CD4-positive, alpha-beta T cell (primary cell): ENCODE results near the gene BANP. TPM values are rescaled to one million over a fixed set of nuclear protein-coding genes. Genes with fewer than 3 reads are reported as not detected.

Experiments
- ATAC-seq: fragments of 200-7000 bp; cut with Tn5 transposase; one replicate; pipeline ENCODE4 v1.10.0; 2022; ENCODE audit warnings: mild to moderate bottlenecking; ENCODE audit not compliant: poor library complexity
- CTCF ChIA-PET: fragments of 350-600 bp; sonication (Branson Sonifier 250); formaldehyde crosslinking; loops from one replicate; lab custom pipeline; 2021; ENCODE audit warnings: antibody characterized with exemption, inconsistent platforms; lab: Charles Lee
- POLR2A ChIA-PET: fragments of 350-600 bp; sonication (Branson Sonifier 250); formaldehyde crosslinking; loops from one replicate; lab custom pipeline; 2021; ENCODE audit warnings: antibody characterized with exemption, inconsistent platforms; lab: Charles Lee
- DNase-seq, 14 experiments: peaks; one replicate each; pipeline ENCODE4 v3.0.0-alpha.2; 2013 to 2020; ENCODE audit warnings: mixed read lengths in 2 of 14
- H3K27ac ChIP-seq, 2 donors: one replicate each; pipeline versions ENCODE4 v1.5.1 to v1.7.0; 2013; ENCODE audit warnings: low read length in 2 of 2, low read depth in 1 of 2, mild to moderate bottlenecking in 1 of 2
- H3K27me3 ChIP-seq, 2 experiments: 1 replicate in 1 of 2; 2 replicates in 1 of 2; pipeline versions ENCODE4 v1.6.1 to v1.7.0; 2013; ENCODE audit warnings: low read length in 2 of 2, control low read depth in 1 of 2, mild to moderate bottlenecking in 1 of 2, moderate library complexity in 1 of 2; ENCODE audit not compliant: insufficient read depth in 2 of 2, control insufficient read depth in 1 of 2
- H3K36me3 ChIP-seq: one replicate; pipeline ENCODE4 v1.6.1; 2013; ENCODE audit warnings: low read length, control low read depth; ENCODE audit not compliant: insufficient read depth
- H3K4me1 ChIP-seq: one replicate; pipeline ENCODE4 v1.6.1; 2013; ENCODE audit warnings: low read length, control low read depth; ENCODE audit not compliant: insufficient read depth
- H3K4me3 ChIP-seq: one replicate; pipeline ENCODE4 v1.5.1; 2013; ENCODE audit warnings: mild to moderate bottlenecking, low read length, moderate library complexity
- H3K9me3 ChIP-seq, 2 experiments: 1 replicate in 1 of 2; 2 replicates in 1 of 2; pipeline versions ENCODE4 v1.6.1 to v1.7.0; 2013; ENCODE audit warnings: low read length in 2 of 2, mild to moderate bottlenecking in 2 of 2, control low read depth in 1 of 2, moderate library complexity in 1 of 2; ENCODE audit not compliant: control insufficient read depth in 1 of 2, insufficient read depth in 1 of 2
- H3K27ac Mint-ChIP-seq: one replicate; pipeline ENCODE4 v1.8.0; 2020; ENCODE audit warnings: mixed read lengths
- H3K27me3 Mint-ChIP-seq: one replicate; pipeline ENCODE4 v1.8.0; 2021; ENCODE audit warnings: mixed read lengths
- H3K36me3 Mint-ChIP-seq: one replicate; pipeline ENCODE4 v1.8.0; 2021; ENCODE audit warnings: low read depth, mixed read lengths
- H3K4me1 Mint-ChIP-seq: one replicate; pipeline ENCODE4 v1.8.0; 2021; ENCODE audit warnings: low read depth, mixed read lengths
- H3K4me3 Mint-ChIP-seq: one replicate; pipeline ENCODE4 v1.8.0; 2020; ENCODE audit warnings: mild to moderate bottlenecking, mixed read lengths
- H3K9me3 Mint-ChIP-seq: one replicate; pipeline ENCODE4 v1.8.0; 2020; ENCODE audit warnings: mixed read lengths
- intact Hi-C, 2 experiments: fragments of 100-400 bp; cut with DNase I in 1 of 2; cut with micrococcal nuclease in 1 of 2; formaldehyde crosslinking; loops; one replicate each; pipeline versions ENCODE4 v1.15.1 to v1.9.0; 2023 to 2025; cut with DNase I, micrococcal nuclease
- total RNA-seq, 174 experiments: library from RNA in 2 of 174; stranded (reverse) in 2 of 174; gene quantifications; one replicate each; pipeline ENCODE4 v1.2.3 and lab custom pipeline; 2021 to 2026
- TF ChIP-seq, protein P1 (sequence below): fragments of 200-600 bp; IDR thresholded peaks from one replicate; pipeline ENCODE4 v1.8.0; 2022; ENCODE audit warnings: antibody characterized with exemption, mild to moderate bottlenecking

Gene BANP
- total RNA-seq, 2 experiments from 2014 or later: 57.5 to 58.6 TPM

DNA sequence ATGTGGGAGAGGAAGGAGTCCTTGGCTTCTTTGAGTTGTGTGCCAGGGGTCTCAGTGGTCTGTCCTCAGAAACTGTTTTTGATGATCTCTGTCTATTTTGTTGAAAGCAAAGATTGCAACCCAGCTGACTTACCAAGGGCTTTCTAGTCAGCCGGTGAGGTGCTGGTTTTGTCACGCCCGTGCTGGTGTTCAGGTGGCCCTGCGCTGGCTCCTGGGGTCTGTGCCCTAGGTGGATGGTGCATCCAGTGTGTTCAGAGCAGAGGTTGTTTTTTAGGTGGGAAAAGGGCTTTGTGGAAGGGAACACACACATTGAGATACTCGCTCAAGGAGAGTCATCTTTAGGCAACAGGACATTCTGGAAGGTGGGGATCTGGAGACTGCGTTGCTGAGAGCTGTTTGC lies 51.0 kb downstream of the BANP start:
- H3K27ac ChIP-seq: no peak overlapping the region
- Mint-ChIP-seq H3K4me1 (no peaks in the 10 kb centered on the region), H3K4me3 (no peak overlapping the region), H3K27me3 (no peaks in the 10 kb centered on the region), H3K27ac (no peak overlapping the region), H3K36me3 (peaks cover 64% of the 10 kb centered on the region), H3K9me3 (no peaks in the 10 kb centered on the region)
- intact Hi-C loops: no loop called here
- H3K4me3 ChIP-seq: no peak overlapping the region
- DNase-seq (no peak), ATAC-seq (no peak)
- no peaks in the 10 kb centered on the region for H3K4me1 ChIP-seq
- ChIA-PET POLR2A (no interaction called here), CTCF (no interaction called here)
- no peaks in the 10 kb centered on the region for H3K27me3 ChIP-seq
- peaks cover 29% of the 10 kb centered on the region for H3K36me3 ChIP-seq
- TF ChIP-seq, protein P1, sequence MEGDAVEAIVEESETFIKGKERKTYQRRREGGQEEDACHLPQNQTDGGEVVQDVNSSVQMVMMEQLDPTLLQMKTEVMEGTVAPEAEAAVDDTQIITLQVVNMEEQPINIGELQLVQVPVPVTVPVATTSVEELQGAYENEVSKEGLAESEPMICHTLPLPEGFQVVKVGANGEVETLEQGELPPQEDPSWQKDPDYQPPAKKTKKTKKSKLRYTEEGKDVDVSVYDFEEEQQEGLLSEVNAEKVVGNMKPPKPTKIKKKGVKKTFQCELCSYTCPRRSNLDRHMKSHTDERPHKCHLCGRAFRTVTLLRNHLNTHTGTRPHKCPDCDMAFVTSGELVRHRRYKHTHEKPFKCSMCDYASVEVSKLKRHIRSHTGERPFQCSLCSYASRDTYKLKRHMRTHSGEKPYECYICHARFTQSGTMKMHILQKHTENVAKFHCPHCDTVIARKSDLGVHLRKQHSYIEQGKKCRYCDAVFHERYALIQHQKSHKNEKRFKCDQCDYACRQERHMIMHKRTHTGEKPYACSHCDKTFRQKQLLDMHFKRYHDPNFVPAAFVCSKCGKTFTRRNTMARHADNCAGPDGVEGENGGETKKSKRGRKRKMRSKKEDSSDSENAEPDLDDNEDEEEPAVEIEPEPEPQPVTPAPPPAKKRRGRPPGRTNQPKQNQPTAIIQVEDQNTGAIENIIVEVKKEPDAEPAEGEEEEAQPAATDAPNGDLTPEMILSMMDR: no peak
- no peaks in the 10 kb centered on the region for H3K9me3 ChIP-seq

DNA sequence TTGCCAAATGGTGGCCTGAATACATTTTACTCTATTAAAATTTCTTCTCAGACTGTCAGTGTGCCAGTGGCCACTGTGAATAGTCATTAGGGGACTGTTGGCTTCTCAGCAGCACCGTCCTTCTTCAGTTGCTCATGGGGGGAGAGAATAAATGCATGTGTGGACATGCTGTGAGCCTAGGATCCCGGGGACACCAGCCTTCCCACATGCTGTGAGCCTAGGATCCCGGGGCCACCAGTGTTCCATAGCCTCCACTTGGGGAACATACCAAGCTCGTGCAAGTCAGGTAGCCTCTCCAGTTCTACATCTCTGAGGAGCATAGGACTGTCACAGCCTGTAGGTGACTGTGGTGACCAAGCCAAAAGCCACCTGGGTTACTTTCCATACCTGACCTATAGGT lies 51.5 kb downstream of the BANP start:
- H3K4me3 Mint-ChIP-seq: no peak overlapping the region
- no peak for DNase-seq

DNA sequence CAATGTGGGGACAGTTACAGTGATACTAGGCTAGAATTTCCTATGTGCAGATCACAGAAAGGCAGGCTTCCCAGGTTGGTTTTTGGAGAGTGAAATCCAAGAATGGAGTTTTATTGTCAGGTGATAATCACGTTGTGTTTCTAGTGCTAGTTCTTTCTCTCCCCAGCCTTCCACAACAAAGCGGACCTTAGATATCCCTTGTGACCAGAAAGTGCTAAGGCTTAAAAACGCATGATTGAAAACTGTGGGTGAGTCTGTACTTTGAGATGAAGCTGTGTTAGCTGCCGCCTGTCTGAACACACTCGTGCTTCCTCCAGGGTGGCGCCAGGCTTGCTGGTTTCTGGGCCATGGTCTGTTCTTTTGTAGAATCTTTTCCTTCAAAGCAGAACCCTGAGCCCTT lies 52.1 kb downstream of the BANP start:
- Mint-ChIP-seq H3K36me3 (peaks cover 64% of the 10 kb centered on the region), H3K27ac (no peak overlapping the region), H3K27me3 (no peaks in the 10 kb centered on the region), H3K4me3 (no peak overlapping the region), H3K4me1 (no peaks in the 10 kb centered on the region), H3K9me3 (no peaks in the 10 kb centered on the region)
- no peak for ATAC-seq
- no peak overlapping the region for H3K4me3 ChIP-seq
- no peaks in the 10 kb centered on the region for H3K9me3 ChIP-seq
- intact Hi-C loops: no loop called here
- no peak overlapping the region for H3K27ac ChIP-seq
- H3K36me3 ChIP-seq: peaks cover 37% of the 10 kb centered on the region
- ChIA-PET POLR2A (no interaction called here), CTCF (no interaction called here)
- TF ChIP-seq, protein P1: no peak
- no peaks in the 10 kb centered on the region for H3K27me3 ChIP-seq
- no peak for DNase-seq
- no peaks in the 10 kb centered on the region for H3K4me1 ChIP-seq

More for the DNA sequence above, 51.5 kb downstream of the BANP start:
- CTCF ChIA-PET: no interaction called here
- no peak for ATAC-seq
- no peaks in the 10 kb centered on the region for H3K4me1 Mint-ChIP-seq
- intact Hi-C loops: no loop called here
- Histone ChIP-seq H3K9me3 (no peaks in the 10 kb centered on the region), H3K4me3 (no peak overlapping the region), H3K27ac (no peak overlapping the region), H3K36me3 (peaks cover 33% of the 10 kb centered on the region), H3K27me3 (no peaks in the 10 kb centered on the region), H3K4me1 (no peaks in the 10 kb centered on the region)
- no peaks in the 10 kb centered on the region for H3K9me3 Mint-ChIP-seq
- H3K27me3 Mint-ChIP-seq: no peaks in the 10 kb centered on the region
- POLR2A ChIA-PET: no interaction called here
- TF ChIP-seq, protein P1: no peak
- no peak overlapping the region for H3K27ac Mint-ChIP-seq
- peaks cover 64% of the 10 kb centered on the region for H3K36me3 Mint-ChIP-seq
